GM06990 (cell line): ENCODE measurements around the gene SUMO3.

Source experiments
- DNase-seq: peaks from one replicate; pipeline ENCODE4 v3.0.0-alpha.2; 2011; ENCODE audit not compliant: insufficient read length; ENCODE audit errors: extremely low read depth
- H3K27me3 ChIP-seq: replicated peaks from 2 replicates; pipeline ENCODE4 v1.6.0; 2011; ENCODE audit warnings: low read length; ENCODE audit not compliant: control insufficient read depth, insufficient read depth
- H3K36me3 ChIP-seq: 2 replicates; pipeline ENCODE4 v1.5.1; 2011; ENCODE audit warnings: low read length; ENCODE audit not compliant: control insufficient read depth, insufficient read depth
- H3K4me3 ChIP-seq: replicated peaks from 2 replicates; pipeline ENCODE4 v1.5.1; 2011; ENCODE audit warnings: low read depth, mild to moderate bottlenecking, control low read depth, low read length
- TF ChIP-seq, protein P1 (sequence below): IDR thresholded peaks from 2 replicates; pipeline ENCODE4 v1.5.1; 2011; ENCODE audit warnings: low read length, control low read depth, mild to moderate bottlenecking, inconsistent platforms; ENCODE audit not compliant: insufficient read depth, poor library complexity, severe bottlenecking

SUMO3 gene

DNA sequence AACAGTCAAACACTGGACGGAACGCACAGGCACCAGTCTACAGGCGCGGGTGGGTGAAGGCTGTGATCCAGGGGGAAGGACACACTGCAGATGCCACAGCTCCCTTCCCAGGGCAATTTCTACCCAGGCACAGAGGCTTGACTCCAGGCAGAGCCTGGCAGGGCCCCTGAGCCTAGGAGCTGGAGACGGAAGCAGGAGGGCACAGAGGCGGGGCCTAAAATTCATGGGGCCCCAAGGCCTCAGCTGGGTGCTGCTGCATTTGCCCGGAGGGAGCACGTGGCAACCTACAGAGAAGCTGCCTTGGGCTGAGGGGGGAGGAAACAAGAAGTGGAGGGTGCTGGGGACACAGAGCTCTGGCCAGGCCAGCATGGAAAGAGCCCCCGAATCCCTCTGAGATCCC lies 57.5 kb downstream of the SUMO3 start:
- no peak overlapping the region for H3K4me3 ChIP-seq
- no peak for DNase-seq
- TF ChIP-seq, protein P1, sequence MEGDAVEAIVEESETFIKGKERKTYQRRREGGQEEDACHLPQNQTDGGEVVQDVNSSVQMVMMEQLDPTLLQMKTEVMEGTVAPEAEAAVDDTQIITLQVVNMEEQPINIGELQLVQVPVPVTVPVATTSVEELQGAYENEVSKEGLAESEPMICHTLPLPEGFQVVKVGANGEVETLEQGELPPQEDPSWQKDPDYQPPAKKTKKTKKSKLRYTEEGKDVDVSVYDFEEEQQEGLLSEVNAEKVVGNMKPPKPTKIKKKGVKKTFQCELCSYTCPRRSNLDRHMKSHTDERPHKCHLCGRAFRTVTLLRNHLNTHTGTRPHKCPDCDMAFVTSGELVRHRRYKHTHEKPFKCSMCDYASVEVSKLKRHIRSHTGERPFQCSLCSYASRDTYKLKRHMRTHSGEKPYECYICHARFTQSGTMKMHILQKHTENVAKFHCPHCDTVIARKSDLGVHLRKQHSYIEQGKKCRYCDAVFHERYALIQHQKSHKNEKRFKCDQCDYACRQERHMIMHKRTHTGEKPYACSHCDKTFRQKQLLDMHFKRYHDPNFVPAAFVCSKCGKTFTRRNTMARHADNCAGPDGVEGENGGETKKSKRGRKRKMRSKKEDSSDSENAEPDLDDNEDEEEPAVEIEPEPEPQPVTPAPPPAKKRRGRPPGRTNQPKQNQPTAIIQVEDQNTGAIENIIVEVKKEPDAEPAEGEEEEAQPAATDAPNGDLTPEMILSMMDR = no peak
- H3K36me3 ChIP-seq = no peaks in the 10 kb centered on the region
- no peaks in the 10 kb centered on the region for H3K27me3 ChIP-seq

DNA sequence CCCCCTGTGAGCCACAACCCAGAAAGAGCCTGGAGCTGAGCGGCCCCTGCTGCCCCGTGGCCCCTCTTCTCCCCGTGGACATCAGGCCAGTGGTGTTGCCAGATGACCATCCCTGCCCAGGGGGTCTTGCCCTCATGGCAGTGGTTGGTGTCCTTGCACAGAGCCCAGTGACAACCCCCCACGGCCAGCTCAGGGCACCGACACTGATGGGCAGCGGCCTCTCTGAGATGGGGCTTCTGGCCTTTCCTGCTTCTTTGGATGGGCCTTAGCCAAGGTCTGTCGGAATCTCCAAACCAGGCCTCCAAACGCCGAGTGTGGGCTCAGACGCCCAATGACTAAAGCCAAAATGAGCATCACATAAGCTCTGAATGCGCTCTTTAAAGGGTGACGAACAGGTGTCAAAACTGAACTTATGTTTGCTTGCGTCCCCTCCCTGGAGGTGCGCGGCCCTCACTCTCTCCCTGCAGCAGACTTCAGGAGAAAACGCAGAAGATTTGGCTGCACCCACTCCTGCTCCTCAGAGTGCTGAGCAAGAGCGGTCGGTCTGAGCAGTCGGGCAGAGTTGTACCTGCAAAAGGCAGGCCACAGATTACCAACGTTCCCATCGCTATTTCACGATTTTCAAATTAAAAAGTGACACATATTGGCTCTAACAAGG lies 58.1 kb downstream of the SUMO3 start:
- TF ChIP-seq, protein P1 = no peak

DNA sequence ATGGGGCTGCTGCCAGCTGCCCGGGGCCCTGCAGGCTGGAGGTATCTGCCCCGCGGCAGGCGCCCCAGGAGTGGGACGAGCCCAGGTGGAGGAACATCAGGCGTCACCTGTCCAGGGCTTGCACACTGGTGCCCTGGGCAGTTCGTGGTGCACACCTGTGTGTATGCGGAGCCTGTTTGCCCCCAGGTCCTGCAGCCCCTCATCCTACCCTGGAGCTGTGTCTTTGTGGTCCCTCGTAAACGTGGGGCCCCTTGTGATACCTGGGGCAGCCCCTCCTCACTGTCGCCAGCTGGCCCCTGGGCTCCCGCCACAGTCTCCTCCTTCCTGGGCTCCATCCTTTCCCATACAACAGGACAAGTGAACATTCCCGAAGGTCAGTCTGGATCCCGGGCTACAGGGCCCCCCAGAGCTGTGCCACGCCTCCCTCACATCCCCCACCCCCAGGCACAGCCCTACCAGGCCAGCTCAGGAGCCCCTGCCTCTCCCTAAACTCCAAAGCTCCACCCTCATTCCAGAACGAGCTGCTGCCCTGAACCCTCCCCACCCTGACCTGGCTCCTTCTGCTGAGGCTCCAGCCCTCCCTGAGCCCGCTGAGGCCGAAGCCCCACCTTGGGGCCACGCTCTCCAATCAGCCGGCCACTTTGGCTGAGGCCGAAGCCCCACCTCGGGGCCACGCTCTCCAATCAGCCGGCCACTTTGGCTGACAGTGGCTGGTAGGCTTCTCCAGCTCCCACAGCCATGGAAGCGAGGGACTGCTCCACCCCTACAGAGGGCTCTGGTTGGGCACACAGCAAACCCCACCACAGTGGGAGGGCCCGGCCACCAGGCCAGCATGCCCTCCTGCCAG lies 58.9 kb downstream of the SUMO3 start:
- Histone ChIP-seq H3K27me3 (no peaks in the 10 kb centered on the region), H3K36me3 (no peaks in the 10 kb centered on the region), H3K4me3 (no peak overlapping the region)
- DNase-seq = no peak
- TF ChIP-seq, protein P1 = no peak

More for the DNA sequence above, 58.1 kb downstream of the SUMO3 start:
- H3K36me3 ChIP-seq = no peaks in the 10 kb centered on the region
- H3K27me3 ChIP-seq = no peaks in the 10 kb centered on the region
- DNase-seq = no peak
- no peak overlapping the region for H3K4me3 ChIP-seq

DNA sequence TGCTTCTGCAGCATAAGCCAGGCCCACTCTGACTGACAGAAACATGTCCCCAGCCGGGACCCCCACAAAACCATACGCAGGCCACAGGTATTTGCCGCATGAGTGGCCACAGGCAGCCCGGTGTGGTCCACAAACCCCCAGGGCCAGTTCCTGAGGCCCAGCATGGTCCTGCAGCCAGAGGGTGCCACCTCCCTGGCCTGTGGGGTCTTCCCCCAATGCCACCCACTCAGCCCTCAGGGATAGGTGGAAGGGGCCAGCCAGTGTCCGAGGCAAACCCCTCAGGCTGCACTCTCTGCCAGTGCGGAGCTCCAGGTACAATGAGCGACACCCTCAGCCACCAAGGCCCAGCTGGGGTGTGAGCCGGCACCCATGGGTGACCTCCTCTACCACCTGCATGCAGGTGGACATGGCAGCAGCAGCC lies 59.7 kb downstream of the SUMO3 start:
- Histone ChIP-seq H3K27me3 (no peaks in the 10 kb centered on the region), H3K36me3 (no peaks in the 10 kb centered on the region), H3K4me3 (no peak overlapping the region)
- no peak for DNase-seq
- TF ChIP-seq, protein P1 = no peak

DNA sequence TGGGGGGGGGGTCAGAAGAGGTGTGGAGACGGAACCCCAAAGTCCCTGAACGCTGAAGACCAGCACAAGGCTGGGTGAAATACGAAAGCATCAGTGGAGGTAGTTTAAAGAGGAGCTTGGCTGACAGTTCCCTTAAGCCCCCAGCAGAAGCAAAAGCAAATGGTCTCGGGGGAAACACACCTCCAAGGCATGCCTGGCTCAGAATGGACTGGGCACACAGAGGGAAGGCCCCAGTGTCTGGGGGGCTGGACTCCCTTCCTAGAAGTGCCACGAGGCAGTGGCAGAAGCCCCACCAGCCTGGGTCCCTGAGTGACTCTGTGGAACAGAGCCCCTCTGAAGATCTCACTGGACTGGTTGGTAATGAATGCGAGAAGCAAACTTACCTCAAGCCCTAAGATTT lies 60.1 kb downstream of the SUMO3 start:
- H3K27me3 ChIP-seq = no peaks in the 10 kb centered on the region
- H3K4me3 ChIP-seq = no peak overlapping the region
- H3K36me3 ChIP-seq = no peaks in the 10 kb centered on the region
- TF ChIP-seq, protein P1 = no peak
- no peak for DNase-seq
